SK-MEL-5 (cell line): ENCODE results near the gene RIPK4. TPM values are rescaled to one million over a fixed set of nuclear protein-coding genes. Genes with fewer than 3 reads are reported as not detected.

Experiments used
- DNase-seq: peaks from one replicate; pipeline ENCODE4 v3.0.0-alpha.2; 2016; ENCODE audit warnings: low read depth, low spot score
- in situ Hi-C: cut with HindIII; loops from 2 replicates; pipeline ENCODE4 v1.10.0; 2016; ENCODE audit warnings: low sequenced_read_pairs, high pct_unique_total_duplicates, low pct_unique_long_range_greater_than_20kb
- polyA plus RNA-seq, 2 experiments: library from polyadenylated mRNA; depleted of rRNA; stranded (reverse); fragments of >200 nt; gene quantifications; 2 replicates each; pipeline ENCODE4 v1.2.3, GENCODE V29; 2015
- total RNA-seq: library from RNA; depleted of rRNA; stranded (reverse); fragments of >200 nt; shearing (Covaris generic); gene quantifications from 2 replicates; pipeline ENCODE4 v1.2.3, GENCODE V29; 2014; rRNA removed

Gene RIPK4
- 22.8 and 25.8 TPM in 2 replicates for total RNA-seq
- polyA plus RNA-seq (2015; cell fraction: cytosol; rRNA removed): 38.3 and 43.9 TPM in 2 replicates
- 66.5 and 93.6 TPM in 2 replicates for polyA plus RNA-seq (2015; cell fraction: nucleus; rRNA removed)

- peak; percentile 88 for DNase-seq
- in situ Hi-C loops: loop anchor here (25.0 kb wide), 1 partner anchor 155 kb away; no protein-coding TSS in a partner anchor
Measured at GRCh38 chr21:41766883-41767605, at the start of gene RIPK4. Gene RIPK4 (minus strand): TSS chr21:41767052. CDS start chr21:41767041, 11 bp downstream.

GRCh38 chr21:41815652-41816582 is 49.1 kb upstream of the RIPK4 start:
- in situ Hi-C loops: no loop called here
- DNase-seq: no peak

- in situ Hi-C loops: no loop called here
- no peak for DNase-seq
Measured at GRCh38 chr21:41813226-41813625, 46.4 kb upstream of the RIPK4 start.

- in situ Hi-C loops: no loop called here
Measured at GRCh38 chr21:41812679-41813078, 45.8 kb upstream of the RIPK4 start.

GRCh38 chr21:41810597-41810932 is 43.7 kb upstream of the RIPK4 start:
- in situ Hi-C loops: no loop called here
- no peak for DNase-seq

More at GRCh38 chr21:41812679-41813078, 45.8 kb upstream of the RIPK4 start:
- DNase-seq: no peak

DNA sequence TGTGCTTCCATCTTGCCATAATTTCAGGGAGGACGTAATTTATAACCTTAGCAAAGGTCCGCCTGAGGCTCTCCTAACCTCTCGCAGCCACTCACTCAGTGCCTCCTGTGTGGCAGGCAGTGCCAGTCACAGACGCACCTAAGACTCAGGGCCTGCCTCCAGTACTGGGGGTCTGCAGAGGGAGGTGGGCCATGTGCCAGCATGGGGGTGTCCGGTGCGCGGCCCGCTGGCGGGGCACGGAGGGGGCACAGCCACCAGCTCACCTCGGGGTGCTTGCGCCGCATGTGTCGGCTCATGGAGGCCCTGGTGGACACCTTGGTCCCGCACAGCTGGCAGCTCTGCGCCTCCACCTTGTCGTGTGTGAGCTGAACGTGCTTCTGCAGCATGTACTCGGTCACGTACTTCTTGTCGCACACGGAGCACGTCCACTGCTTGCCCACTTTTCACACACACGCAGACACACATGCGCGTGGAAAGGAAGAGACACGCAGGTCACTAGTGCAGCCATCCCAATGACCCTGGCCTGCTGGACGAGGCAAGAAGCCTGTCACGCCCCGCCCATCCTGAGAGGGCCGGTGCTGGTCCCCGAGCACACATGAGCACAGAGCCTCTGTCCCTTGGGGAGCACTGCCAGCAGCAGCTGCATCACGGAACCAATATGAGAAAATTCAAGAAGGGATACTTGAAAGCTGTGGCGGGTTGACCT is 43.2 kb upstream of the RIPK4 start:
- in situ Hi-C loops: no loop called here
- no peak for DNase-seq

- in situ Hi-C loops: no loop called here
- no peak for DNase-seq
Measured at GRCh38 chr21:41808846-41809245, 42.0 kb upstream of the RIPK4 start.

DNA sequence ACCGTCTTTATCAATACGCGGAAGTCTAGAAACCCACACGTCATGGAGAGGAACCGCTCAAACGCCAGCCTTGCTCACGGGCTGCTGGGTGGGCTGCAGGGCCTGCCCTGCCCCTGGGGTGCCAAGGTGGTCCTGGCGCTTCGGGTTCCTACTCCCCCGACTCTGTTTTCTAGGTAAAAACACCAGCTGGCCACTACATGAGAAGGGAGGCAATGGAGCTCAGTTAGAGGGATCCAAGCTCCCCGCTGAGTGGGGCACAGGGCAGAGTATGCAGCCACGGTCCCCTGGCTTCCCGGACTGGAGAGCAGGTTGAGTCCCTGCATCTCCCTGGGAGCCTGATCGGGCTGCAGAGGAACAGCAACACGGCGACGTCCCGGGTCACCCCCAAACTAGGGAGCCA is 41.2 kb upstream of the RIPK4 start:
- in situ Hi-C loops: no loop called here
- DNase-seq: no peak

GRCh38 chr21:41806773-41807172 is 39.9 kb upstream of the RIPK4 start:
- in situ Hi-C loops: no loop called here
- no peak for DNase-seq

DNA sequence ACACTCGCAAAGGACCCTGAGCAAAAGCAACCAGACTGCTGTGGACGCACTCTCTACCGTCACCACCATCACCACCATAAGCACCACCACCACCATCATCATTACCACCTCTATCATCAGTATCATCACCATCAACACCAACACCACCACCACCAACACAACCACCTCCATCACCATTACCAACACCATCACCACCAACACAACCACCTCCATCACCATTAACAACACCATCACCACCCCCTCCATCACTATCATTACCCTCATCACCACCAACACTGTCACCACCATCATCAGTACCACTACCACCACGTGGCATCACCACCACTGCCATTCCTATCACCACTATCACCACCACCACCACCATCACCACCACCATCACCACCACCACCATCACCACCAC is 38.8 kb upstream of the RIPK4 start:
- in situ Hi-C loops: no loop called here
- DNase-seq: no peak

GRCh38 chr21:41805038-41805437 is 38.2 kb upstream of the RIPK4 start:
- DNase-seq: no peak
- in situ Hi-C loops: no loop called here

GRCh38 chr21:41804381-41804780 is 37.5 kb upstream of the RIPK4 start:
- no peak for DNase-seq
- in situ Hi-C loops: no loop called here

DNA sequence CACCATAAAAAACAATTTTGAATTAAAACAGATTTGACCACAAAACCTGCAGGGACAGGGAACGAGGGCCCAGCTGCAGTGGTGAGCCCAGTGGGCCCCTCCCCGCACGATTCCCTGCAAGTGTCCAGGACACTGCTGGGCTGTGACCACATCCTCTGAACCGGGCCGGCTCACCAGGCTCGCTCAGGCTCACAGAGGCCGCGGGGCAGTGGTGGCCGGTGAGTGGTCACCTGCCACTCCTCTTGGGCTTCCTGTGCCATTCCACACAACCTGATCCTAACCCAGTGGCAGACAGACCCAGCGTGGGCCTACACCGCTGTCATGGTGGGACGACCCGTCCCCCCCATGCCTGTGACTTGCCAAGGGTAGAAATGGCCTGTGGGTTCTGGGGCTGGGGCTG is 36.5 kb upstream of the RIPK4 start:
- in situ Hi-C loops: no loop called here
- no peak for DNase-seq

GRCh38 chr21:41802684-41803083 is 35.8 kb upstream of the RIPK4 start:
- DNase-seq: peak; percentile 68
- in situ Hi-C loops: no loop called here

DNA sequence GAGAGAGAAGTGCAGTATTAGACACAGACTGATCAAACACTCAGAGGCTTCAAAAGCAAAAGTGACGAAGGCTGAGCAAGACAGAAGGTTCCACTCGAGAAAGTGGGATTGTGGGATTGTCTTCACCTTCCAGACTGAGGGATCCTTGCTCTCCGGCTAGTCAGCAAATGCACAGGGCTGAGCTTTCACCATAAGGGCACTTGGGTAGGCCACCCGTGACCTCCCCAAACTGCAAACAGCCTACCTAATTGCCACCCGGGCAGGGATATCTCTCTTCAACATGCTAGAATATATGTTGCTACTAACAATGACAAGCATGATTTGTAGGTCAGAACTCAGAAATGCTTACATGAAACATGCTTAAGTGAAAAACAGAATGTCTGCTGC is 35.3 kb upstream of the RIPK4 start:
- in situ Hi-C loops: no loop called here
- peak; percentile 2 for DNase-seq

GRCh38 chr21:41801321-41802197 is 34.7 kb upstream of the RIPK4 start:
- no peak for DNase-seq
- in situ Hi-C loops: no loop called here
